NCI-H446 (cell line): ENCODE results near the gene ANKRD11.
"Not testable (repeated sequence)": the region's sequence is repeated elsewhere in the genome, so short reads cannot be mapped to it uniquely, and the experiment has no call there.

Experiments used
- DNase-seq, 2 experiments: peaks; one replicate each; lab custom pipeline; 2025; lab: John Stamatoyannopoulos, UW

ANKRD11 gene

GRCh38 chr16:89280546-89281188 is 209.7 kb downstream of the ANKRD11 start:
- DNase-seq, result no peak

- DNase-seq, result no peak
Observed at GRCh38 chr16:89279666-89280481, 210.5 kb downstream of the ANKRD11 start.

GRCh38 chr16:89278441-89279240 is 211.7 kb downstream of the ANKRD11 start:
- DNase-seq, result no peak

DNA sequence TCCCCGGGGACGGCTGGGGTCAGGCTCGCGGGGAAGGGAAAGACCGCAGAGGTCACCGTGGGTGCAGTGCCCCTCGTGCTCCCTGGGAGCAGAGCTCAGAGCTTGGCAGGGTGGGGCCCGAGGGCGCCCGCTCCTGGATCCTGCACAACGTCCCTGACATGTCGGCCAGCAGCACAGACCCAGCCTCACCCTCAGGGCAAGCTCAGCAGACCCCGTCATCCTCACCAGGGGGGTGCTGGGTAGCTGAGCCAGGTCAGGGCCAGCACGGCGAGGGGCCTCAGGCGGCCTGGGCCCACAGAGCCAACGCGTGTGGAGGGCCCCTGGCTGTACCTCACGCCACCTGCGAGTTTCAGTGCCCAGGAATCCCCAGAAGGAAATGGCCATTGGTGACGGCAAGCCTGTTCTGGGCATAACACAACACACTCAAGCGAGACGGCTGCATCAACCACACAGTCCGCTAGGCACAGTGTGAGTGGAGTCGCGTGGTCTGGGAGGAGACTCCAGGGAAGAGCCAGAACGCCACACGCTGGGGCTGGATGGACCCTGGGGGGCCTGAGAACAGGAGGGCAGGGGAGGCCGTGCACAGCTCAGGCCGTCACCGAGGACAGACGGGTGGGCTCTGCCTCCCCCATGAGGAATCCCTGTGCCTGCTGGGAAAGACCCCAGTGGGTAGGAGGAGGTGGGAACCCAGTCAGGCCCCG is 212.6 kb downstream of the ANKRD11 start:
- no peak for DNase-seq

GRCh38 chr16:89277049-89277448 is 213.3 kb downstream of the ANKRD11 start:
- DNase-seq, result no peak

- DNase-seq, result no peak
Observed at GRCh38 chr16:89275837-89276720, 214.3 kb downstream of the ANKRD11 start.

GRCh38 chr16:89275284-89275584 is 215.1 kb downstream of the ANKRD11 start:
- no peak for DNase-seq

GRCh38 chr16:89274561-89275283 is 215.6 kb downstream of the ANKRD11 start:
- DNase-seq, result no peak

DNA sequence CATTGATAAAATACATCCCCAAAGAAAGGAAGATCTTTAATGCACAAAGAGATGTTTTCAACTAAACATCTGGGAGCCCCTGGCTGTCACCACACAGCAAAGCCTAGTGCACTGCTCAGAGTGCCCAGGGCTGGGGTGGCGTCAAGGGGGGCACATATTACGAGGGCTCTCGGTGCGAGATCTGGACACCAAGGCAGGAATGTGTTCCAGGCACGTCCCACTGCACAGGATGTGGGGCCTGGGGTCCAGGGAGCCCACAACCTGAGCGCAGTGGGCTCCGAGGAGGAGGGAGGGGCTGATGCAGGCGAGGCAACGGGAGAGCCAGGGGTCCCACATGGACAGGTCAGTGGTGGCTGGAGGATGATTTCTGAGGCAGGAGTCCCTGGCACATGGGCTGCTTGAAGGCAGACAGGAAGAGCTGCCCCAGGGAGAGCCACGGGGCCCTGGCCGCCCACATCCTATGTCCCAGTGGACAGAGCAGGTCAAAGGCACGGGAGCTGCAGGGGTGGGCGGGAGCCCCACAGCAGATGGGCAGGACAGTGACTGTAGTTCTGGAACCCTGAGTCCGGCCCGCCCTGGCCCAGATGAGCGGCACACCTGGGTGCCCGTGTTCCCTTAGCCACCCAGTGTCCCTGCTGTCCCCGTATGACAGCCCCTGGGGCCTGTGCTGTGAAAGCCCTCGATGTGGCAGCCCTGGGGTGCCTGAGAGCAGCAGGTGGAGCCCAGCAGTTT is 216.5 kb downstream of the ANKRD11 start:
- DNase-seq, result no peak

- no peak for DNase-seq
Observed at GRCh38 chr16:89272631-89273030, 217.7 kb downstream of the ANKRD11 start.

DNA sequence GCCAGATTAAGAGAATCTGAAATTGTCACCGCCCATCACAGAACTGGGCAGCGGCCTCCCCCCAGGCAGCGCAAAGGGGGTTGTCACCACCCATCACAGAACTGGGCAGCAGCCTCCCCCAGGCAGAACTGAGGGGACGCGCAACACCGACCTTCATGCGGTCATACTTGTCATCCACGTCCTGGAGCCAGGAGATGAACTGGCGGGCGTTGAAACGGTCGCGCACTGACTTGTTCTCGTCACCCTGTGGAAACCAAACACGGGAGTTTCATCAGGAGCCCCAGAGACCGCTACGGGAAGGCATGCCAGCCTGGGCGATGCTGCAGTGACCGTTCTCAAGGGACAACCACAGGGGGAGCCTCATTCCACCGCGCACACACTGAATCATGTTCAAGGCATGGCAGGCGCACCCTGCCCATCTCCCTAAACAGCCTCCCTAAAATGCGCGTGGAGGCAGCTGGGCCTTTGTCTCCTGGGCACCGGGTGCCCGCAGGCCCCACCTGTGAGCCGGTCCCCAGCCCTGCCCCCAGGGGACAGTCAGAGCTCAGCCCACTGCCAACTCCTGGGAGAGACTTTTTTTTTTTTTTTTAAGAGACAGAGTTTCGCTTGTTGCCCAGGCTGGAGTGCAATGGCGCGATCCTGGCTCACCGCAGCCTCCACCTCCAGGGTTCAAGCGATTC is 219.6 kb downstream of the ANKRD11 start:
- DNase-seq, result no peak

GRCh38 chr16:89269805-89270665 is 220.3 kb downstream of the ANKRD11 start:
- DNase-seq, result no peak

DNA sequence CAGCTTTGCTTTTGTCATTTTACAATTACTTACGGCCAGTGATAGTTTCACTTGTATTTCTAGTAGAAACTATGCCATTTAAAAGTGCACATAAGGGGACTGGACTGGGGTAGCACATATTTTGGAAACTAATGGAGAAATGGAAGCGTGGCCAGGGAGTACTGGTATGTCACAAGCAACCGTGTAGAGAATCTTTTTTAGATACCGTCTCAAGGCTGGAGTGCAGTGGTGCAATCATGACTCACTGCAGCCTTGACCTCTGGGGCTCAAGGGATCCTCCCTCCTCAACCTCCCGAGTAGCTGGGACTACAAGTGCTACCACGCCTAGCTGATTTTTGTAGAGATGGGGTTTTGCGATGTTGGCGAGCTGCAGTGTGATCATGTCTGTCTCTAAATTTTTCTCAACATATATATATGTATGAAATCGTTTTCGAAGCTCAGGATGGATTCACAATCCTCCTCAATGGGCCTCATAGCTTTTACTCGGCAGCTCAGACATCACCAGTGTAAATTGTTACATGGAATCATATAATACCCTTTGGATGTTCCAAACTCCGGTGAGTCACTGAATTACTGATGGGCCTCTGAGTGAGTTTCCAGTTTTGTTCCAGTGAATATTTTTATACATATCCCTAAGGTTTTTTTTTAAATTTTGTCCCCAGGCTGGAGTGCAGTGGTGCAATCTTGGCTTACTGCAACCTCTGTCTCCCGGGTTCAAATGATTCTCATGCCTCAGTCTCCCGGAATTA is 221.2 kb downstream of the ANKRD11 start:
- DNase-seq, result no peak

DNA sequence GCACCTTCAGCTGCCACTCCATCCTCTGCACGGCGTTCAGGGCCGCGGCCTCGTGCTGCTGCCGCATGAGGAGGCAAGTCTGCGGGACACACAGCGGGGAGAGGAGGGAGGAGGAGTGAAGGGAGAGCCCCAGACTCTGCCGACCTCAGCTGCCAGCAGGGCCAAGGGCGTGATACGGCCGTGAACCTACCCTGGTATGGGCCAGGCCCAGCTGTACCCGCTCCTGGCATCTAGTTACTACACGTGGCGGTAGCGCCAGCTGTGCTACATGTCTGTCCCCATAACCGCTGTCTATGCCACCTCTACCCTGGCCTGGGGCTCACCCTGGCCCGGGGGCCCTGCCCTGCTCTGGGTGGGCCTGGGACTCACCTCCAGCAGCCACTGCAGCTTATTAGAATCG is 221.8 kb downstream of the ANKRD11 start:
- DNase-seq, result no peak

DNA sequence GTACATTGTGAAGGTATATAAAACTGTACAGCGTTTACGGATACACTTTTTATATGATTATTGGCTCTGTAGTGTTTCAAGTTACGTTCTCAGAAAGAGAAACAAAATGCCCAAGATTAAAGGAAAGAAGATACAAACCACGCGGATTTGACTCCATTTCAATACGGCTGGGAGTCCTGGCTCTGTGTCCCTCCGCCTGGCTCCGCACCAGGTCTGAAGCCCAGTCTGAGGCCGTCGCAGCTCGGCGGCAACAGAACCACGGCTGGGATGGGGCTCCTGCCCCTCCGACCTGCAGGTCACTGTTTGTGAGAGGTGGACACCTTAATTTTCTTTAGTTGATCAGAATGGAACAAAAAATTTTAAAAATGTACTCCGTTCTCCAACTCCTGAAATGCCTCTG is 222.6 kb downstream of the ANKRD11 start:
- DNase-seq, result not testable (repeated sequence)

GRCh38 chr16:89266521-89267134 is 223.7 kb downstream of the ANKRD11 start:
- no peak for DNase-seq

DNA sequence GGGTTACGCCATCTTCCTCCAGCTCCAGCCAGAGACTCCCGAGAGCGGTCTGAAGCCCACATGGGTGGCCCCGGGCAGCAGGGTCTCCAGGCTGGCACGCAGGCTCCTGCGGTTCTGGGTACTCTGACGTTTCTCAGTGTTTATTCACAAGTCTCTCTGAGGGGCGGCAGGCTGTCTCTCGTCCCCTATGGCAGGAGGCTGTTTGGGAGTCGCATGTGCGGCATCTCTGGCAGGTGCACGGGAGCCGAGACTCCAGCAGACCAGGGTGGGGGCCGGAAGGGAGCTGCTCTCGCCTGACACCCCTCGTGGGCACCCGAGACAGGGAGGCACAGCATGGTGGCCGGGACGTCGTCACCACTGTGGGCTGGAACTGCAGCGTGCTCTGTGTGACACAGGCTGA is 224.7 kb downstream of the ANKRD11 start:
- no peak for DNase-seq
